HG03039 (cell line): ENCODE measurements around the gene NR1H4.
"Not testable (repeated sequence)": the region's sequence is repeated elsewhere in the genome, so short reads cannot be mapped to it uniquely, and the experiment has no call there.

ENCODE experiments used
- ATAC-seq: cut with Tn5 transposase; IDR thresholded peaks from one replicate; pipeline ENCODE4 v1.9.1; 2021; ENCODE audit warnings: mild to moderate bottlenecking, moderate library complexity; ENCODE audit not compliant: unreplicated experiment

The NR1H4 gene

GRCh38 chr12:100565987-100566545 is 92.4 kb downstream of the NR1H4 start:
- ATAC-seq = no peak

- ATAC-seq = peak; percentile 95
Observed at GRCh38 chr12:100566887-100567637, 93.4 kb downstream of the NR1H4 start.

DNA sequence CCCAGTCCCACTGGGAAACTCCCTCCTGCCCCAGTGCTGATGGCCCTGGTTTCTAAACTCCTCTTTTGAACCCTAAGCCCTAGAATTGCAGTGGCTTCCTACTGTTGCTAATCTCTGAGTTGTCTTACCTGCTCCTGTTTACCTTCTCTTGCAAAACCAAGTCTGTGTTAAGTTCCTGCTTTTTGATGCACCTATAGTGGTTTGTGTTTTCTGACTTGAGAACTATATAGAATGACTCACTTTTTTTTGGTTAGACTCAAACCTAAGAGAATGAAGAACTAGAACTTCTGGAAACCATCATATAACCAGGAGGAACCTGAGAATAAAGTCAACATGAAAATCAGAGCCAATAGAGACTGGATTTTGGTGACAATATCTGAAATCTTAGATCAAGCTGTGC is 94.3 kb downstream of the NR1H4 start:
- ATAC-seq = peak; percentile 21

DNA sequence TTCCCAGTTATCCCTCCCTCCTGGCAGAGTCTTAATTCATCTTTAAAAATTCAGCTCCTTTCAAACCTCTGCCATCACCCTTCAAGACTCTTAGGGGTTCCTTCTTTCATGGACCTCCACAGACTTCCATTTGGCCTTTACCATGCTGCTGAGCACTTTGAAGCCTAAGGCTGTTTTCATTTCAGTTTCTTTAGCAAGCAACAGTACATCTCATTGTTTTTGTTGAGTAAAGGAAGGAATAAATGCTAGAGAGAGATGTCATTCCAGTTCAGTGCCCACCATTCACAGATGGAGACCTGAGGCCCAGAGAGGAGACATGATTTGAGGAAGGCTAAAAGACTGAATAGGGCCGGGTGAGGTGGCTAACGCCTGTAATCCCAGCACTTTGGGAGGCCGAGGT is 98.5 kb downstream of the NR1H4 start:
- ATAC-seq = no peak

DNA sequence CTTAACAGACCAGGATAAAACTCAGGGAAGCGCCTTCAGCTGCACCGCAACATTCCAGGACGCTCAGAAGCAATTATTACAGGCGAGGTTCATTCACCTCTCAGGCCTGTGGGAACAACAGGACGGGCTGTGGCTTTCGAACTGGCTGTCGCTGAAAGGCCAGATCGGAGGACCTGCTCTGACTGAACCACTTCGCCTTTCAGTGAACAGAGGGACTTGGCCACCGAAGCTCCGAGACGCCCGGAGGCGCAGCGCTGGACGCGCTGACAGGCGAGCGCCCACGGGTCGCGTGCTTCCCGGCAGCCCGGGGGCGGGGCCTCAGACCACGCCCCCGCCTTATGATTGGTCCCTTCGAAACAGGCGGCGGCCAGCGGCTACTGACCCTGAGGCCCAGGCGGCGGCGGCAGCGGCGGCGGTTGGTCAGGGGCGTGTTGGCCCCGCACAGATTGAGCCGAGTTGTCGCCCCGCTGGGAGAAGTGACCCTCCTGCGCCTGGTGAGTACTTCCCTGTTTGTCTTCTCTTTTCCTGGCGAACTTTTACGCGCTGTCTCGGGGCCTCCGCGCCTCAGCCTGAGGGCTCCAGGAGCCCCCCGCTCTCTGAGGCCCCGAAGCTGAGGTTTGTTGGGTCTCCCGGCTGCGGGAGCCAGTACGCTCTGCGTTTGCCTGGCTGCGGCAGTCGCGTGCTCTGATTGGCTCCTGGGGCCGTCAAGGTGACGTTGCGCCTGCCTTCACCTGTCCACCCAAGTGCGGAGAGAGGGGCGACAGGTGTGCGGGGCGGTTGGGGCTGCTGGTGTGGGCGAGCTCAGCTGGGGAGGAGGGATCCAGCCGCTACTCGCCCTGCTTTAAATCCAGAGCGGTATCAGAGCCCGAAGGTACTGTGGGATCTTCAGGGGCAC is 99.9 kb downstream of the NR1H4 start, which contains the start of gene GAS2L3:
Gene GAS2L3, plus strand, starts transcription at position 393 of the 895 bp plus-strand sequence. CDS start 21,221 bp downstream, outside the sequence.
- ATAC-seq = peak; percentile 97

GRCh38 chr12:100574187-100575074 is 100.8 kb downstream of the NR1H4 start:
- ATAC-seq = no peak

GRCh38 chr12:100576331-100577036 is 102.8 kb downstream of the NR1H4 start:
- no peak for ATAC-seq

GRCh38 chr12:100578923-100579322 is 105.3 kb downstream of the NR1H4 start:
- ATAC-seq = no peak

DNA sequence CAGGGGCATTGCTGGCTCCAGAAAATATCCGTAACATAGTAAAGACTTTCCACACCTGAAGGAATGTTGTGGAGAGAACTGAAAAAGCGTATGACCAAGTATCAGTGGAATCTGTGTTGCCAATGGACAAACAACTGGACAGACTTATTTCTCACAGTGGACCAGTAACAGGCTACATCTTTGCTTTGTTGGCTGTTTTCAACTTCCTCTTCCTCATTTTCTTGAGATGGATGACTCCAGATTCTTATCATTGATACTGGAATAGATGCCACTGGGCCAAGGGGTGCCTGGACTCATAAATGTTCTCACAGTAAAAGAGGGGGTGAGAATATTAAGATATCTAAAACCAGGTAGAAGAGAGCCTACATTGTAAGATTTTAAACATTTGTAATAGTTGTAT is 106.2 kb downstream of the NR1H4 start:
- no peak for ATAC-seq

DNA sequence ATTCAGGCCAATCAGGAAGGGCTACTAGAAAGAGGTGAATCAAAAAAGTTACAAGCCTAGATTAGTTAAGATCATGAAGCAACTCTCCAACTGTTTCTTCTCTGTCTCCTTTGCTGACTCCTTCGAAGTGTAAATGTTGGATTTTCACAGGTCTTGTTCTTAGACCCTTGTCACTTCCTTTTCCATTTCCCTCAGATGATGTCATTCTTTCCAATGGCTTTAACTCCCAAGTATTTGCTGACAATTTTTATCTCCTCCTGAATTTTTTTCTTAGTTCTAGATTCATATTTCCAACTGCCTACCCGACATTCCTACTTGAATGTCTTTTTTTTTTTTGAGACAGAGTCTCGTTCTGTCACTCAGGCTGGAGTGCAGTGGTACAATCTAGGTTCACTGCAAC is 110.6 kb downstream of the NR1H4 start:
- ATAC-seq = no peak

- ATAC-seq = no peak
Observed at GRCh38 chr12:100591979-100592378, 118.3 kb downstream of the NR1H4 start.

DNA sequence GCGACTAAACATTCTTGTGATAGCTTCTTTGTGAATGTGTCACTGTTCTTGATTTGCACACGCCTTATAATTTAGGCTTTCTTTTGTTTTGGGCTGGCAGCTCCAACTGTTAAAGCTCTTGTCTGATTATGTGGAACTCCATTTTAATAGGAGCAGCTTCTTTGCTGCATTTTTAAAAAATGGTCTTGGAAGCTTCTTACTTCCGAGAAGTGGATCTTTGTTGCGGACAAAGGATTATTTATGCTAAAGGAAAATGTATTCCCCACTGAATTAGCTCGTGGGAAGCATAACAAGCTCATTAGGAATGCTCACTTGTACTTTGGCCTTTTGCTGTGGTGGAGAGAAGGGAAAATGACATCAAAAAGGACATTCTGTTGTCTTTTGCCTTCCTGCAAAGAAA is 119.8 kb downstream of the NR1H4 start:
- no peak for ATAC-seq

- ATAC-seq = no peak
Observed at GRCh38 chr12:100601626-100602025, 128.0 kb downstream of the NR1H4 start.

DNA sequence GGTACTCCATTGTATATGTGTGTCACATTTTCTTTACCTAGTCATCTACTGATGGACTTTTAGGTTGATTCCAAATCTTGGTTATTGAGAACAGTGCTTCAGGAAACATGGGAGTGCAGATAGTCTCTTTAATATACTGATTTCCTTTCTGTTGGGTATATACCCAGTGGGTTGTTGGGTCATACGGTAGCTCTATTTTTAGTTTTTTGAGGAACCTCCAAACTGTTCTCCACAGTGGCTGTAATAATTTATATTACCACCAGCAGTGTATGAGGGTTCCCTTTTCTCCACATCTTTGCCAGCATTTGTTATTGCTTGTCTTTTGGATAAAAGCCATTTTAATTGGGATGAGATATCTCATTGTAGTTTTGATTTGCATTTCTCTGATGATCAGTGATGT is 129.3 kb downstream of the NR1H4 start:
- not testable (repeated sequence) for ATAC-seq

- no peak for ATAC-seq
Observed at GRCh38 chr12:100608776-100609175, 135.1 kb downstream of the NR1H4 start.

DNA sequence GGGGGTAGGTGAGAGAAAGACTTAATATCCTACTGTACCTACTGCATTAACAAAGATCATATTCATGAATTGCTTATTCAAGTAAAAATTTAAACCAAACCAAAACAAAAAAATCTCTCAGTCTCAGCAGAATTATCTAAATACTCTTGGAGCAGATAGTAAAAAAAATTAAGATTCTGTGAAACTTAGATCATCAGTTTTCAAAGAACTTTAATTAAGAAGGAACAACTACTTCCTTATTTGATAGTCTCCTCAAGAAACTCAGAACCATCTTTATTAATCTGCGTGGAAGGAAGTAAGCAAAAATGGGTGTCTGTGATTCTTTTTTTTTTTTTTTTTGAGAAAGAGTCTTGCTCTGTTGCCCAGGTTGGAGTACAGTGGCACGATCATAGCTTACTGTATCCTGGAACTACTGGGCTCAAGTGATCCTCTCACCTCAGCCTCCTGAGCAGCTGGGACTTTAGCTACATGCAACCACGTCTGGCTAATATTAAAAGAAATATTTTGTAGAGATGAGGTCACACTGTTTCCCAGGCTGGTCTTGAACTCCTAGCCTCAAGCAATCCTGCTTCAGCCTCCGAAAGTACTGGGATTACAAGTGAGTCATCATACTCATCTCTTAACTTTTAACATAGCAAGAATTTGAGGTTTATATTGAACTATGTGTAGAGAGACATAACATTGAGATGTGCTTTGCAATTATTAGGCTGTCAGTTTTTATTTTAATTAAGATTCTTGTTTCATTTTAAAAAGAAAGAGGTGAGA is 137.2 kb downstream of the NR1H4 start:
- ATAC-seq = no peak

- no peak for ATAC-seq
Observed at GRCh38 chr12:100612606-100613005, 138.9 kb downstream of the NR1H4 start.
